D721Med (cell line): ENCODE data around the gene C3orf52.

ENCODE experiments used
- DNase-seq: peaks from one replicate; pipeline ENCODE4 v3.0.0; 2011; ENCODE audit warnings: low spot score; ENCODE audit not compliant: insufficient read length
- FAIRE-seq: peaks from 2 replicates; lab custom pipeline; 2011; peaks lifted over from hg19 to GRCh38; lab: Jason Lieb, UNC
- CTCF ChIP-seq: IDR thresholded peaks from 2 replicates; pipeline ENCODE4 v1.5.1; 2012; ENCODE audit warnings: mild to moderate bottlenecking, control low read depth; ENCODE audit not compliant: insufficient read depth; ENCODE audit errors: missing control alignments

C3orf52 gene

GRCh38 chr3:112126511-112126911 is 40.3 kb downstream of the C3orf52 start:
- FAIRE-seq (no peak), DNase-seq (no peak)
- TF ChIP-seq CTCF: no peak

GRCh38 chr3:112127522-112128494 is 41.6 kb downstream of the C3orf52 start:
- no peak for TF ChIP-seq CTCF
- FAIRE-seq (no peak), DNase-seq (no peak)

- no peak for TF ChIP-seq CTCF
- FAIRE-seq (no peak), DNase-seq (no peak)
These were observed 42.9 kb downstream of the C3orf52 start for GRCh38 chr3:112128843-112129727.

- DNase-seq (no peak), FAIRE-seq (no peak)
- TF ChIP-seq CTCF: no peak
These were observed 43.9 kb downstream of the C3orf52 start for GRCh38 chr3:112129925-112130637.

GRCh38 chr3:112130638-112130993 is 44.4 kb downstream of the C3orf52 start:
- TF ChIP-seq CTCF: no peak
- no peak for FAIRE-seq
- no peak for DNase-seq

- DNase-seq: no peak
- FAIRE-seq: no peak
- no peak for TF ChIP-seq CTCF
These were observed 44.9 kb downstream of the C3orf52 start for GRCh38 chr3:112131111-112131510.
